Right ventricle myocardium superior (tissue), 1 donor: ENCODE results near the gene RIT2. TPM values are rescaled to one million over a fixed set of nuclear protein-coding genes. Genes with fewer than 3 reads are reported as not detected.

Experiments
- ATAC-seq: fragments of 200-7000 bp; cut with Tn5 transposase; one replicate; pipeline ENCODE4 v1.9.1; 2020; ENCODE audit warnings: mild to moderate bottlenecking; ENCODE audit not compliant: poor library complexity
- DNase-seq: peaks from one replicate; pipeline ENCODE4 v3.0.0-alpha.2; 2020
- intact Hi-C: fragments of 100-400 bp; cut with DNase I; formaldehyde crosslinking; loops from one replicate; pipeline ENCODE4 v1.11.2; 2022
- total RNA-seq: library from RNA; stranded (reverse); fragmentation: NEBNext Ultra II Directional; extraction: Animal tissue kit (Norgen Biotek cat#: 25700); gene quantifications from one replicate; pipeline ENCODE4 v1.2.1, GENCODE V29; 2021
- donor health status: DM: no; HTN: yes; CAD: no; lungs with severe emphysema.

Gene RIT2
- total RNA-seq, 1 donor from 2014 or later = not detected

- DNase-seq (no peak), ATAC-seq (no peak)
- intact Hi-C loops = no loop called here
Observed at GRCh38 chr18:42892181-42892580, 223.3 kb downstream of the RIT2 start.

- ATAC-seq = no peak
- intact Hi-C loops = no loop called here
- DNase-seq = no peak
Observed at GRCh38 chr18:42891705-42892104, 223.8 kb downstream of the RIT2 start.

- intact Hi-C loops = no loop called here
- no peak for ATAC-seq
Observed at GRCh38 chr18:42883169-42883568, 232.3 kb downstream of the RIT2 start.

DNA sequence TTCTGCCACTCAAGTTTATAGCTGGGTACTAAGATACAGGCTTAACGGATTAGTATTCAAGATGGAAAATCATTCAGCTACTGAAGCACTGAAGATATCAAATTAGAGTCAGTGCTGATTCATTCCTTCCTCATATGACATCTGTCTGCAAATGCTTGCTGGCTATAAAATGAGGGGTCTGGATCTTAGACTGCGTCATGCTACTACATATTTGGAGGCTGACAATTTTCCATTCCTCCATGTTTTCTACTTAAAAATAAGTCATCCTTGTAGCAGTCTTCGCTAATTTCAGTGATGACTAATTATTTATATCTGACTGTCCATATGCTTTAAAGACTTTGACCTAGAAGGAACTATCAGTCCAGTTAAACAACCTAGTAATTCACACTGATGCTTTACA is 233.4 kb downstream of the RIT2 start:
- ATAC-seq = no peak
- intact Hi-C loops = no loop called here
- no peak for DNase-seq

More at GRCh38 chr18:42883169-42883568, 232.3 kb downstream of the RIT2 start:
- DNase-seq = no peak

DNA sequence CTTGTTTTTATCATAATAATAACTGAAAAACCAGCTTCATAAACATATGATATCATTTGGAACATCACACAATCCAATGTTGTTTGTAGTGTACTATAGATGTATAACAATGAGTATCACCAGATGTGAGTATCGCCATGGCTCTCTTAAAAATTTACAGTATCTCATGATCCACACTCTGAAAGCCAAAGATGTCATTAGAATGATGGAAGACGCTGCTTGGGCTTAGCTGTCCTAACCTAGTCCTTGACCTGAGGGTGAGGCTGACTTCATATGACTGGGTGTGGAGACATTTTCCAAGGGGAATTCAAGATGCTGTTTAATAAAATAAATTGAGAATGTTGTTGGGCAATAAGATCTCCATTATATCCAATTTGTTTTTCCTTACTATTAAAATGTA is 242.6 kb downstream of the RIT2 start:
- DNase-seq = no peak
- intact Hi-C loops = no loop called here
- no peak for ATAC-seq

DNA sequence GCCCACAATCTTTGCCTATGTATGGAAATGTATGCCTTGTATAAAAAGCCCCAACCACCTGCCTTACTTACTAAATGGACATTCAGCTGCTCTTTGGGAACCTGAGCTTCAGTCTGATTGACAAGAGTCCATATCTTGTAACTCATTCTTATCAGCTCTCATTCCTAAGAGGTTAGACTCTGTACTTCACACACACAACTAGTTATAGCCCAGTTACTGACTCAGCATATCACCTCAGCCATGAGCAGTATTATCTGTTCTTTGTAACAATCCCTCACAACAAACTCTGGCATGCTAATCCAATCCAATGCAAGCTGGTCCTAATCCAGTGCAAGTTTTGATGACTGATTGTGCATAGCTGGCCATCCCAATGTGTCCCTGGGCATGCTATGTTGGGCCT is 250.6 kb downstream of the RIT2 start:
- intact Hi-C loops = no loop called here
- ATAC-seq = no peak
- no peak for DNase-seq

- no peak for ATAC-seq
- intact Hi-C loops = no loop called here
- DNase-seq = no peak
Observed at GRCh38 chr18:42861271-42861670, 254.2 kb downstream of the RIT2 start.

- intact Hi-C loops = no loop called here
- DNase-seq (no peak), ATAC-seq (no peak)
Observed at GRCh38 chr18:42860548-42860947, 254.9 kb downstream of the RIT2 start.

GRCh38 chr18:42860011-42860410 is 255.5 kb downstream of the RIT2 start:
- ATAC-seq = no peak
- DNase-seq = no peak
- intact Hi-C loops = no loop called here

DNA sequence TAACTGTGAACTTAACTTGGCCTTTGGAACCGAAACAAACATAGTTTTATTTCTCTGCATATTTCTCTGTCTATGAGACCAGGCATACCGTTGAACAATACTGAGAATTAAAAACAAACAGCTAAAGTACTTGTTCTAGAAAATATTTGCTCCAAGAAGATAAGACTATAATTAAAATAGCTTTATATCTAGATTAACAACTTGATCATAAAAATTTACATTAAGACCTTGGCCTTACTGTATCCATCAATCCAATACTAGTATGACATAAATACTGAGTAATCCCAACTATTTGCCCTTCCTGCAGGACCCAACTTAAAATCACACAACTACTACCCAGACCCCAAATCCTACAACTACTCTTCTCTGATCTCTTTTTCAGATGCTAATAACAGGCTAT is 260.9 kb downstream of the RIT2 start:
- intact Hi-C loops = no loop called here
- ATAC-seq (no peak), DNase-seq (no peak)

GRCh38 chr18:42850174-42851083 is 265.1 kb downstream of the RIT2 start:
- ATAC-seq = no peak
- no peak for DNase-seq
- intact Hi-C loops = no loop called here

- DNase-seq = no peak
- ATAC-seq = no peak
- intact Hi-C loops = no loop called here
Observed at GRCh38 chr18:42839408-42839807, 276.1 kb downstream of the RIT2 start.

GRCh38 chr18:42838546-42839145 is 276.8 kb downstream of the RIT2 start:
- ATAC-seq (no peak), DNase-seq (no peak)
- intact Hi-C loops = no loop called here

DNA sequence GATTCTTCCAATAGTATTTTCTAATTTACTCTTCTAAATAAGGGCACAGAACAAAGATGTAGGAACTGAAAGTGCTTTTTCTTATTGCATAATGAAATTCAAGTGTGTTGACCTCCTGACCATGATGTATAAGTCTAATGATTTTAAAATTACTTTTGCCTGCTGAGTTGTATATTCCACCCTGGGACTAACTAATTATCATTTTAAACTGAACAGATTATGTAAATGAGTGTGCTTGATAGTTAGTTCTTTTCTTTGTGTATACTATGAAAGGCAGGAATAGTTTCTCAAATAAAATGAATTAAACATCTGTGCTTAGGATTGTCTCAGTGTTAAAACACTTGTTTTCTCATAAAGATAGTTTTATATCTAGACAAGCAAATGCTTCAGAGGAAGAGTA is 284.5 kb downstream of the RIT2 start:
- DNase-seq (no peak), ATAC-seq (no peak)
- intact Hi-C loops = no loop called here

DNA sequence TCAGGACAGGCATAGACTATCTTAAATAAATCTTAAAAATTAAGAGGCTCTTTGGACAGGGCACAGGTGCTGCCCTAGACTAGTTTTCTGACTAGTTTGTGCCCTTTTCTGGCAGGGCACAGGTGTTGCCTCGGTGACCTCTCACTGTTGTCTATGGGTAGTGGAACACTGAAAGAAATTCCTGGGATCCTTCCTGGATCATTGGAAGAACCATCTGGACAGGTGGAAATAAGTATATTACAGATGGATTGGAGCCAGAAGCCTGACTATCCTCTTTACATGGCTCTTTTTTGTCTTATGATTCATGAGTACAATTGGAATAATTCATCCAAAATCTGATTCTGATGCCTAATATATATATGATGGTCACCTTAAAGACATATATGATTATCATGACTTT is 286.6 kb downstream of the RIT2 start:
- no peak for ATAC-seq
- intact Hi-C loops = no loop called here
- DNase-seq = no peak

DNA sequence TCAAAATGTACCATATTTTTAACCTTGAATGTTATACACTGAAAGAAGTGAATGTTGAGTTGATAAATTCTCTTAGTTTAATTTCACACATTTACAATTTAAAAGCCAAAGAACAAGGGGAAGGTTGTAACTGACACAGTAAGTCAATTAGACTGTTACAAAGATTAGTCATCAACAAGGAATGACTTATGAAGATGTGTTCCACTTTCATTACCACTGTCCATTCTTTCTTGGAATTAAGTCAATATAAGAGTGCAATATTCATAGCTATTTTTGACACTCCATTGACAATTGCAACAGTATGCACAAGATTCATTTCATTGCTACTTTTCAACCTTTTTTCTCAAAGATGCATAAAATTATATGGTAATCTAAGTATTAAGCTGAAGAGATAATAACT is 291.3 kb downstream of the RIT2 start:
- ATAC-seq (no peak), DNase-seq (no peak)
- intact Hi-C loops = no loop called here

DNA sequence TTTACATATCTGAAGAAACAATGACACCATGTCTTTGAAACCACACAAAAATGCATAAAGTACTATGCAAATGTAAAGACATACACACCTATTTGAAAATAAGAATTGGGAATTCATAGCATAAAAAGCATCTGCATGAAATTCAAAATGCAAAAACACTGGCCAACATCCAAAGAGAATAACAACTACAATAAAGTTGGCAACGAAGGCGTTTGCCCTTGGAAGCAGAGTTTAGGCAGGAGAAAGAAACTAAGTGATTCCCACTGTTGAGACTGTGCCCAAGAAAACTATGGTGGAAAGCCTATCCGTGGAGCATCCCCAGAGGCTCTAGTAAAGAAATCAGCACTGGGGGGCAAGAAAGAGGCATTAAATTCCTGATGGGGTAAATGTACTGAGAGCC is 292.8 kb downstream of the RIT2 start:
- ATAC-seq (no peak), DNase-seq (no peak)
- intact Hi-C loops = no loop called here

DNA sequence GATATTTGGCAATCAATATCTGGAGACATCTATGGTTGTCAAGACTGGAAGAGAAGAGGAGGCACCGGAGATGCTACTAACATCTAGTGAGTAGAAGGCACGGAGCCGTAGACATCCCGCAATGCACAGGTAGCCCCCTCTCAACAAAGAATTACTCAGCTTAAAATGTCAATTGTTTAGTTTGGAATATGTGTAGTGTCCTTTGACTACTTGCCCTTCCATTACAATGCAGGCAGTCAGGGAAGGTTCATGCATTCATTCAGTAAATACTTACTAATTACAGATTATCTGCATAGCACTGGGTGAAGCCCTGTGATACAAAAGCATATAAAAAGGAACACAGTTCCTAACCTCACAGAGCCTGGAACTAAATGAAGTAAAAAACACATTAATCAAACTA is 294.0 kb downstream of the RIT2 start:
- intact Hi-C loops = no loop called here
- DNase-seq = no peak
- no peak for ATAC-seq

DNA sequence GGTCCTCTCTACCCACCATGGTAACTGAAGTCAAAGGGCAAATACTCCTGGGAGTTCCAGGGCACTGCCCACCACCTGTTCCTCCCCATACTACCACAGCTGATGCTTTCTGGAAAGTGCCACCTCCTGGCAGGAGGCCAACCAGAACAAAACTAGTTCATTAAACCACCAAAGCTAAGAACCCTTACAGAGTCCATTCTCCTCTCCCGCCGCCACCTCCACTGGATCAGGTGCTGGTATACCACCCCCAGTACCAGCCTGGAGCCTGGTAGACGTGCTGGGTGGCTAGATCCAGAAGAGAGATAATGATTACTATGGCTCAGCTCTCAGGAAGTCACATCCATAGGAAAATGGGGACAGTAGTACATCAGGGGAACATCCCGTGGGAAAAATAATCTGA is 300.9 kb downstream of the RIT2 start:
- no peak for ATAC-seq
- DNase-seq = no peak
- intact Hi-C loops = no loop called here

DNA sequence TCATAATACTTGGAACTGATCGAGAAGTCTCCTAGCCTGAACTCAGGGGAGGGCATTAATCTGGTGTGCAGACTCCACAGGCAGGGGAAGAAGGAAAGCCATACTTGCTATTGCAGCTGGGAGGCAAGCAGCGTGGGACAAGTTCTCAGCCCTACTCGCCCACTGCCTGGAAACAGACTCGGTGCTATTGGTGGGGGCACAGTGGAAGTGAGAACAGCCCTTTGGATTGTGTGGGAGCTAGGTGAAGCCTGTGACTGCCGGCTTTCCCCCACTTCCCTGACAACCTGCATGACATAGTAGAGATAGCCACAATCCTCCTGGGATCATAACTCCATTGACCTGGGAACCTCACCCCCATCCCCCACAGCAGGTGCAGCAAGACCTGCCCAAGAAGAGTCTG is 301.3 kb downstream of the RIT2 start:
- DNase-seq (no peak), ATAC-seq (no peak)
- intact Hi-C loops = no loop called here
